Measurements from ENCODE around the gene ZNF569. TPM values are rescaled to one million over a fixed set of nuclear protein-coding genes. Genes with fewer than 3 reads are reported as not detected.

The ZNF569 gene
- total RNA-seq, 3 donors from 2014 or later (not counting 1 experiment from before 2014, with no cell fraction given) = 6.3 to 9.5 (median 8.0) TPM

DNA sequence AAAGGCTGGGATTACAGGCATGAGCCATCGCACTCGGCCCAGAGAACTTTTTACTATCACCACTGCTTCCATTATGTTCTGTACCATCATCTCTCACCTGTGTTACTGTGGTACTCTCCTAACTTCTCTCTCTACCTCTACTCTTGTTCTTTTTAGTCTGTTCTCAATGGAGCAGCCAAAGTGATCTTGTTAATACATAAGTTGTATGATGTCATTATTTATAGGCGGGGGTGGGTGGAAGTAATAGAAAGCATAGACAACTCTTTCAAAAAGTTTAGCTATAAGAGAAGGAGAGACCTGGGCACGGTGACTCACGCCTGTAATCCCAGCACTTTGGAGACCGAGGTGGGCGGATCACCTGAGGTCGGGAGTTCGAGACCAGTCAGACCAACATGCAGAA lies 4.9 kb upstream of the ZNF569 start:
- Mint-ChIP-seq H3K27me3 (ENCODE audit: low read depth in 2 of 2) (no peaks in the 10 kb centered on the region), H3K36me3 (peaks cover 14% of the 10 kb centered on the region), H3K9me3 (peaks cover 2 to 15% of the 10 kb centered on the region in 2 donors), H3K27ac (no peak overlapping the region), H3K4me1 (peaks cover 23 to 30% of the 10 kb centered on the region in 2 donors), H3K4me3 (no peak overlapping the region)
- 93% methylated on average over 9 of the region's 9 CpGs for WGBS (ENCODE audit: insufficient coverage)
- peaks cover 25% of the 10 kb centered on the region for H3K4me1 ChIP-seq (ENCODE audit: control insufficient read depth, insufficient read depth, low read length)
- no peaks in the 10 kb centered on the region for H3K27me3 ChIP-seq (ENCODE audit: control insufficient read depth, insufficient read depth, low read length)
- intact Hi-C loops (cut with micrococcal nuclease) = no loop called here
- no peak overlapping the region for H3K4me3 ChIP-seq (ENCODE audit: low read length)
- H3K9me3 ChIP-seq (ENCODE audit: control insufficient read depth, insufficient read depth, low read length) = peaks cover 23% of the 10 kb centered on the region
- H3K27ac ChIP-seq (ENCODE audit: low read length) = no peak overlapping the region
- H3K36me3 ChIP-seq (ENCODE audit: control insufficient read depth, insufficient read depth, low read length) = peaks cover 28% of the 10 kb centered on the region
- TF ChIP-seq, protein P1, sequence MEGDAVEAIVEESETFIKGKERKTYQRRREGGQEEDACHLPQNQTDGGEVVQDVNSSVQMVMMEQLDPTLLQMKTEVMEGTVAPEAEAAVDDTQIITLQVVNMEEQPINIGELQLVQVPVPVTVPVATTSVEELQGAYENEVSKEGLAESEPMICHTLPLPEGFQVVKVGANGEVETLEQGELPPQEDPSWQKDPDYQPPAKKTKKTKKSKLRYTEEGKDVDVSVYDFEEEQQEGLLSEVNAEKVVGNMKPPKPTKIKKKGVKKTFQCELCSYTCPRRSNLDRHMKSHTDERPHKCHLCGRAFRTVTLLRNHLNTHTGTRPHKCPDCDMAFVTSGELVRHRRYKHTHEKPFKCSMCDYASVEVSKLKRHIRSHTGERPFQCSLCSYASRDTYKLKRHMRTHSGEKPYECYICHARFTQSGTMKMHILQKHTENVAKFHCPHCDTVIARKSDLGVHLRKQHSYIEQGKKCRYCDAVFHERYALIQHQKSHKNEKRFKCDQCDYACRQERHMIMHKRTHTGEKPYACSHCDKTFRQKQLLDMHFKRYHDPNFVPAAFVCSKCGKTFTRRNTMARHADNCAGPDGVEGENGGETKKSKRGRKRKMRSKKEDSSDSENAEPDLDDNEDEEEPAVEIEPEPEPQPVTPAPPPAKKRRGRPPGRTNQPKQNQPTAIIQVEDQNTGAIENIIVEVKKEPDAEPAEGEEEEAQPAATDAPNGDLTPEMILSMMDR (IDR thresholded peaks at IDR 0.05) = no peak
- ATAC-seq (no peak), DNase-seq (no peak)

DNA sequence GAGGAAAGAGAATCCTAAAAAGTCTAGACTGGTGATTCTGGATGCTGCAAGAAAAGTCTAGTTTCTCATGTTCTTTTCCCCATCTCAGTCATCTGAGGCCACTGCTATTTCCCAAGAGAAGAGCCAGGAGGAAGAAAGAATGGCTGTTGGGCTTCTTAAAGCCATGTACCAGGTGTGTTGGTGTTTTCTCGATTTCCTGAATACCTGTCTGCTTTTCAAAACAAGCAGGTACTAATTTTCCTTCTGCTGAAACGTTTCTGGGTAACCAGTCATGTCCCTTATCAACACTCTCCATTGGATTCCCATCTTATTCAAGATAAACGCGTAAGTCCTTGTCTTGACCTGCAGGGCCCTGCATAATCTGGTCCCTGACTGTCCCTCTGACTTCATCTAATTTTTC lies 3.0 kb upstream of the ZNF569 start:
- no peak for ATAC-seq
- TF ChIP-seq, protein P1 (IDR thresholded peaks at IDR 0.05) = no peak
- Mint-ChIP-seq H3K9me3 (peaks cover 0 to 6% of the 10 kb centered on the region in 2 donors), H3K27me3 (ENCODE audit: low read depth in 2 of 2) (no peaks in the 10 kb centered on the region), H3K4me3 (peak overlapping the region; percentile 97), H3K36me3 (peaks cover 1% of the 10 kb centered on the region), H3K27ac (peak overlapping the region; percentile 97 to 99), H3K4me1 (peaks cover 35 to 43% of the 10 kb centered on the region in 2 donors)
- H3K27ac ChIP-seq (ENCODE audit: low read length) = peak overlapping the region; percentile 90
- no peak for DNase-seq
- intact Hi-C loops (cut with micrococcal nuclease) = no loop called here
- H3K36me3 ChIP-seq (ENCODE audit: control insufficient read depth, insufficient read depth, low read length) = peaks cover 10% of the 10 kb centered on the region
- WGBS (ENCODE audit: insufficient coverage) = 95% methylated on average over 4 of the region's 4 CpGs
- peaks cover 12% of the 10 kb centered on the region for H3K9me3 ChIP-seq (ENCODE audit: control insufficient read depth, insufficient read depth, low read length)
- no peak overlapping the region for H3K4me3 ChIP-seq (ENCODE audit: low read length)
- peaks cover 31% of the 10 kb centered on the region for H3K4me1 ChIP-seq (ENCODE audit: control insufficient read depth, insufficient read depth, low read length)
- H3K27me3 ChIP-seq (ENCODE audit: control insufficient read depth, insufficient read depth, low read length) = no peaks in the 10 kb centered on the region

DNA sequence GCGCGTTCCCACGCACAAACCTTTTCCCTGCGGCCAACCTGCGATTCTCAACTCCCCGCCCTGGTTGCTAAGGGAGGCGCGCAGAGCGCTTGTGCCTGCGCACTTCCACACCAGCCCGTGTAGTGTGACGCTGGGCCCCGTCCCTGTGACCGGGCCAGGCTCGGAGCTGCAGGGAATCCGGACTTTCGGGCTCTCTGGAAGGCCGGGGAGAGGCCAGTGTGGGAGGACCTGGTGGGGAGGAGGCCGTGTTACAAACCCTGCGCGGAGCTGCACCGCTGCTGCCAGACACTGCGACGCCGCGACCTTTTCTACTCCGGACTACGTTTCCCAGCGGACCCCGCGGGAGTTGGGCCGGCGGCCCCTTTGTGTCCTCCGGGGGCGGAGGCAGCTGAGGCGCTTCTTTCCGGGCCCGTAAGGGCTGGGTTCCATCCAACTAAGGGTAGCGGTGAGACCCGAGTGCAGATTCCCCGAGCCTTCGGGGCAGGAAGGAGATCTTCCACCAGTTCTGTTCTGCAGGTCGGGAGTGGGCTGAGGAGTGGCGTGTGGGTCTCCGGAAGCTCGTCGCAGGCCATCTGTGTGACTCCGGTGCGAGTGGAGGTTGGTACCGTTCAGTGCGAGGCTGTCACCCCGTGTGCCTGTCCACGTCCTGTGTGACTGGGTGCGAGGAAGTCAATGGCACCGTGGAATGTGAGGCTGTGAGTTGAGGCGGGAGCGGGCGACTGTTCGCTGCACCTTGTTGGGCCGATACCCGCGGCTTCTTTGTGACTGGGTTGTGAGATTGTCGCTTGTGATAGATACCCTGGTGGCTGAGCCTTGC lies 1.9 kb upstream of the ZNF569 start, which contains the start of gene ZNF570:
Gene ZNF570 (plus strand): TSS at position 396 of the 817 bp plus-strand sequence. CDS start 999 bp downstream, outside the sequence.
- Histone ChIP-seq H3K4me3 (ENCODE audit: low read length) (peak within 1 kb of the TSS; percentile 74), H3K9me3 (ENCODE audit: control insufficient read depth, insufficient read depth, low read length) (peaks cover 12% of the 10 kb centered on the region), H3K27me3 (ENCODE audit: control insufficient read depth, insufficient read depth, low read length) (no peaks in the 10 kb centered on the region), H3K36me3 (ENCODE audit: control insufficient read depth, insufficient read depth, low read length) (peaks cover 12% of the 10 kb centered on the region), H3K27ac (ENCODE audit: low read length) (peak within 1 kb of the TSS; percentile 90), H3K4me1 (ENCODE audit: control insufficient read depth, insufficient read depth, low read length) (peaks cover 31% of the 10 kb centered on the region)
- Mint-ChIP-seq H3K4me3 (peak within 1 kb of the TSS; percentile 97), H3K36me3 (peaks cover 5% of the 10 kb centered on the region), H3K27me3 (ENCODE audit: low read depth in 2 of 2) (no peaks in the 10 kb centered on the region), H3K27ac (peak within 1 kb of the TSS; percentile 97 to 99), H3K9me3 (peaks cover 0 to 9% of the 10 kb centered on the region in 2 donors), H3K4me1 (peaks cover 35 to 49% of the 10 kb centered on the region in 2 donors)
- under 1% methylated on average over 63 of the region's 63 CpGs for WGBS (ENCODE audit: insufficient coverage)
- TF ChIP-seq, protein P1 (IDR thresholded peaks at IDR 0.05) = no peak
- intact Hi-C loops (cut with micrococcal nuclease) = loop anchor here (1.0 to 5.0 kb wide), 5 partner anchors 37 to 862 kb away; partner anchors contain the start of genes ZNF382, ZNF585A, ZNF607 and ZNF793
- DNase-seq = peak; percentile 86 to 92
- ATAC-seq = peak; percentile 67 to 84 (median 72)
